Stimulated activated CD8-positive, alpha-beta memory T cell treated with anti-CD3 and anti-CD28 coated beads, Interleukin-15, amount 100 ng/mL, for 48 hours (primary cell): Measurements from ENCODE around the gene SMYD1.
"Not testable (repeated sequence)": the region's sequence is repeated elsewhere in the genome, so short reads cannot be mapped to it uniquely, and the experiment has no call there.

Experiments
- DNase-seq, 2 donors: peaks; one replicate each; pipeline ENCODE4 v3.0.0-alpha.2; 2020; ENCODE audit warnings: low read depth in 2 of 2

SMYD1 gene

DNA sequence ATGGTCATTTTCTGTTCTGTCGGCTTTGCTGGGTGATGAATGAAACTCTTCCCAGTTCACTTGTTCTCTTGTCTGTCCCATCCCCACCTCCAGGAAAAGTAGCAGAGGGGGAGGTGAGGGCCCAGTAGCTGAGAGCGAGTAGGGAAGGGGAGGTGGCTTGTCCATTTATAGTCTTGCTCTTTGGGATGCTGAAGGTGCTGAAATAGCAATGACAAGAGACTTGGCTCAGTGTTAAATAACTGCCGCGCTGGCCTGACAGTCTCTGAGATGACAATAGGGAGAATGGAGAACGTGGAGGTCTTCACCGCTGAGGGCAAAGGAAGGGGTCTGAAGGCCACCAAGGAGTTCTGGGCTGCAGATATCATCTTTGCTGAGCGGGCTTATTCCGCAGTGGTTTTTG, at the start of gene SMYD1:
Gene SMYD1 (plus strand): TSS at position 228 of the 400 bp plus-strand sequence. CDS start 40 bp downstream, at position 268.
- no peak for DNase-seq

DNA sequence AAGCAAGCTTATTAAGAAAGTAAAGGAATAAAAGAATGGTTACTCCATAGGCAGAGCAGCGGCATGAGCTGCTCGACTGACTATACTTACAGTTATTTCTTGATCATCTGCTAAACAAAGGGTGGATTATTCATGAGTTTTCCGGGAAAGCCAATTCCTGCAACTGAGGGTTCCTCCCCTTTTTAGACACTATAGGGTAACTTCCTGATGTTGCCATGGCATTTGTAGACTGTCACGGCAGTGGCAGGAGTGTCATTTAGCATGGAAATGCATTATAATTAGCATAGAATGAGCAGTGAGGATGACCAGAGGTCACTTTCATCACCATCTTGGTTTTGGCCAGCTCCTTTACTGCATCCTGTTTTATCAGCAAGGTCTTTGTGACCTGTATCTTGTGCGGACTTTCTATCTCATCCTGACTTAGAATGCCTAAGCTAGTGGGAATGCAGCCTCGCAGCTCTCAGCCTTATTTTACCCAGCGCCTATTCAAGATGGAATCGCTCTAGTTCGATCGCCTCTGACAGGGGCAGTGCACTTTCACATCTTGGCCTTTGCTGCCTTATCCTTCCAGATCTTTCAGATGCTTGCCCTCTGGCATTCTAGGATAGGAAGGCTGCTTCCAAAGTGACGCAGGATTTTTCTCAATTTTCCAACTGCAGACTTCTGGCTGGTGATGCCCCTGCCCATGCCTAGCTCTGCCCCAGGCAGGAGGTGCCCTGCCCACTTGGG, 49.4 kb upstream of the SMYD1 start:
- DNase-seq: not testable (repeated sequence)

DNA sequence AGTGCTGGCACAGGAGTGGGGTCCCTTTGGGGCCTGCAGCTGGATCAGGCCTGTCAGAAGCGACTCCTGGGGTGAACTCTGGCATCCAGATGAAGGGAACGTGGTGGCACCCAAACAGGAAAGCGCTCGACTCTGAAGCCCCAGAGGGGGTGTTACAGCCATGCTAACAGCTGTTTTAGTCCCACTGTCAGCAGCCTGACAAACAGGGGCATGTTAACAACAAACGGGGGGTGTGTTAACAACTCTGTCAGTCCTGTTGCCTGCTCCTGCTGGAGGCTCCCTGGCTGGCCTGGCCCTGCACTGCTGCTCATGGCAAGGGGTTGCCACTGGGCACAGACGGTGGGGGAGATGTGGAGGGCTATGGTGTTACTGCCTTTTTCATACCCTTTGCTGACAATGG, 48.7 kb upstream of the SMYD1 start:
- DNase-seq: no peak

DNA sequence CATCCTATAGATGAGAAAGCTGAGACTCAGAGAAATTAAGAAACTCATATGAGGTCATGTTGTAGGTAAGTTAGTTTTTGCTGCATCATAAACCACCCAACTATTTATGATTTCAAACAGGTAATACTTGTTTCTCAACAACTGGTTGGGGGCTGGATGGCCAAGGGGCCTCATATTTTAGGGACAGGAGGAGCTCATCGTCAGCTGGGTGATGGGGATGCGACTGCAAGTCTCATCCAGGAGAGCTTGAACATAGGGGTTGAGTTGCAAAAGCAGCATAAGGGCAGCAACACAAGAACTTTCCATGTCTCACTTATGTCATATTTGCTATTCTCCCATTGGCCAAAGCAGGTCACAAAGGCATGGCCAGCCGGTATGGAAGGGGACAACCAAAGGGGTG, 47.6 kb upstream of the SMYD1 start:
- no peak for DNase-seq

DNA sequence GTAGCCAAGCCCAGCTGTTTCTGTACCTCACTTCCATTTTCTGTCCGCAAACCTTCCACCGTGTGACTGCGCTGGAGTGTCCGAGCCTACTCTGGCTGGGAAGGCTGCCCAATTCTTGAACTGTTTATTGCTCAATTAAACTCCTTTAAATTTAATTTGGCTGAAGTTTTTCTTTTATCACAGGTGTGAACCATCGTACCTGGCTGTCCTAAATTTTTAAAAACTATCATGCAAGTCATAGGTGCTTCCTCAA, 45.0 kb upstream of the SMYD1 start:
- no peak for DNase-seq

DNA sequence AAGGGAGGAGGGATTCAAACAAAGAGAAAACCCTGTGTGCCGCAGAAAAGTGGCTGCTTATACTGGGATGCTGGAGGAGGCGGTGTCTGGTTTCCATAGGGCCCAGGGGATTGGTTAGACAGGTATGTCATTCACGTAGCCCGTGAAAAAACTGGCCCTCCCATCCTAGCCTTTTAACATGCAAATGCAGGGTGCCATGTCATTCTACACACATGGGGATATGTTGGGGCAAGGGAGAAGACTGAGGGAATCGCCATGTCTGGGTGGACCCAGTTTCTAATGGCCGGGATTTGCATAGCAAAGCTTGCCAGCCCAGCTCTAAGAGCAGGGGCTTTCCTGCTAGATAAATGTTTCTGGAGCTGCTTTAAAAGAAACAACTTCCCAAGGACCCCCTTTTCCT, 43.1 kb upstream of the SMYD1 start:
- DNase-seq: no peak

DNA sequence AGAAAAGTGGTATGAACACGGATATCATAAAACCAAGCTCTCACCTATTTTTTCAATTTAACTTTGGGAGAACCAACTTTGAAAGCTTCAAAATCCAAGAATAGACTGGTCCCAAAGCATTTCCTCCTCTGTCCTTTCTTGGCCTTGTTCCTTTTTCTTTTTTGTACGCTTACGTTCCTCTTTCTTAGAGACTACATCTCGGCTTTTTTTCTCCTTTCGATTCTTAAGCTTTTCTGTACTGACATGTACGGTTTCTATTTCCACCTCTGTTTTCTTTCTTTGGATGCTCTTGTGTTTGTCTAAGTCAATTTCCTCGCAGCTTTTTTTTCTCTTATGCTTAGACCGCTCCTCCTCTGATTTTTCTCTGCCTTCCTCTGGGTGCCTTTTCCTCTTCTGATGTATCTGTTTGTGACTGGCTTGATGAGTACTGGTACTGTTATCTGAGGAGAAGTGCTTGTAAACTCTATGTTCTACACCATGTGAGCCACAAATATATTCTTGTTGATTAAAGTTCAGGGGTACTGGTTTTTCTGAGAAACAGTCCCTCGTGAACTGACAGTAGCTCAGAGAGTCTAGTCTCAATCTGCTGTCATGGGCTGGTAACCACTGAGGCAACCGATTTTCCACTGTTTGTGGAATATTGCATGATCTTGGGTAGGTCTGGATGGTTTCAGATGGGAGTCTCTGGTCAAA, 39.8 kb upstream of the SMYD1 start:
- DNase-seq: no peak

DNA sequence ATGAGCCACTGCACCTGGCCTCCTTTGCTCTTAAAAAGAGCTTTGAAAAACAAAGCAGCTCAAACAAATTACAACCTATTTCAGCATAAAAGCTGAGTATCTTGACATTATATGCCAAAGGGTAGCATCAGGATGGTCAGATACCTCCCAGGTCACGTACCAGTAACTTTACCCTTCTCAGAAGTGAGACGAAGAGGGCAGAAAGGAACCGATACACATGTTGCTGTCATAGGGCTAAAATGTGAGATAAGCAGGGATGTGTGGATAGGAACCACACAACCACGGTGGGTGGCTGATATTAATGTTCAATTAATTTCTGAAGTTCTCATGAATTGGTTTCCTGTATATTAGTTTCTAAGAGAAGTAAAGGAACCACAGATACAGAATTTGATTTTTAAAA, 38.7 kb upstream of the SMYD1 start:
- DNase-seq: no peak

DNA sequence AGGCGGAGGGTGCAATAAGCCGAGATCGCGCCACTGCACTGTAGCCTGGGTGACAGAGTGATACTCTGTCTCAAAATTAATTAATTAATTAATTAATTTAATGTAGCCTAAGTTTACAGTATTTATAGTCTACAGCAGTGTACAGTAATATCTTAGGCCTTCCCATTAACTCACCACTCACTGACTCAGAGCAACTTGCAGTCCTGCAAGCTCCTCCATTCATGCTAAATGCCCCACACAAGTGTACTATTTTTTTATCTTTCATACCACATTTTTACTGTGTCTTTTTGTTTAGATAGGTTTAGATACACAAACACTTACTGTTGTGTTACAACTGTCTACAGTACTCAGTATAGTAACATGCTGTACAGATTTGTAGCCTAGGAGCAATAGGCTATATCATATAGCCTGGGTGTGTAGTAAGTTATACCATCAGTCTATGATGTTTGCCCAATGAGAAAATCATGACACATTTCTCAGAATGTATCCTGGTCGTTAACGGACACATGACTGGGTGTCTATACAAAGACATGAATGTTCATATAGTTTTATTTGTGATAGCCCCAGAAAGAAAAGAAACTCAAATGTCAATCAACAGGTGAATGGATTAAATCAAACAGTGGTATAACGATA, 35.4 kb upstream of the SMYD1 start:
- no peak for DNase-seq

DNA sequence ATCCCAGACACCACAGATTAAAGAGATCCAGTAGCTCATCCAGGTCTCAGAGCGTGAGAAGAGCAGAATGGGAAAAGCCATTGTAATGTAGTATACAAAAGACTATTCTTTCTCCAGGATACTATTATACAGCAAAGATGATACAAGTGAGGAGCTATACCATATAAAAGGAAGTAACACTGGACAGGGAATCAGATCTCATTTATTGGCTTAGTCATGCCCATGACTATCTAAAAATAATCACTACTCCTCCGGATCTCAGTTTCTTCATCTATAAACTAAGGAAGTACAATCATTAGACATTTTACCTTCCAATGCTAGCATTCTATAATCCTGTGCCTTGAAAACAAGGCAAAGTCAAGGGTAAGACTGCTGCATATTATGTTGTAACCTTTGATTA, 31.4 kb upstream of the SMYD1 start:
- no peak for DNase-seq

DNA sequence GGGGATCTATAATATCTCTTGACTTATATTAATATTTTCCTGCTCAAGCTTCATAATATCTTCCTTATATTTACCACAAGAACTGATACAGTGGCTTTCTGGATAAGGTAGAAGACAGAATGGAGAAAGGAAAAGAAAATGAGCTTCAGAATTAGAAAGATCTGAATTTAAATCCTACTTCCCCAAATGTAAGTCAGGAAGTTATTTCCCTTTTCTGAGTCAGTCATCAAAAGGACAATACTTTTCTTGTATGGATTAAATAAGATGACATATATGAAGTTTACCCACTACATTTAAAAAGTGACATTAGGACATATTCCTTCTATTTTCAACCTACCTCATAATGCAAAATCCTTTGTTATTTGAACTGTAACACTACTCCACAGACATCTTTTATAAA, 31.0 kb upstream of the SMYD1 start:
- DNase-seq: no peak

DNA sequence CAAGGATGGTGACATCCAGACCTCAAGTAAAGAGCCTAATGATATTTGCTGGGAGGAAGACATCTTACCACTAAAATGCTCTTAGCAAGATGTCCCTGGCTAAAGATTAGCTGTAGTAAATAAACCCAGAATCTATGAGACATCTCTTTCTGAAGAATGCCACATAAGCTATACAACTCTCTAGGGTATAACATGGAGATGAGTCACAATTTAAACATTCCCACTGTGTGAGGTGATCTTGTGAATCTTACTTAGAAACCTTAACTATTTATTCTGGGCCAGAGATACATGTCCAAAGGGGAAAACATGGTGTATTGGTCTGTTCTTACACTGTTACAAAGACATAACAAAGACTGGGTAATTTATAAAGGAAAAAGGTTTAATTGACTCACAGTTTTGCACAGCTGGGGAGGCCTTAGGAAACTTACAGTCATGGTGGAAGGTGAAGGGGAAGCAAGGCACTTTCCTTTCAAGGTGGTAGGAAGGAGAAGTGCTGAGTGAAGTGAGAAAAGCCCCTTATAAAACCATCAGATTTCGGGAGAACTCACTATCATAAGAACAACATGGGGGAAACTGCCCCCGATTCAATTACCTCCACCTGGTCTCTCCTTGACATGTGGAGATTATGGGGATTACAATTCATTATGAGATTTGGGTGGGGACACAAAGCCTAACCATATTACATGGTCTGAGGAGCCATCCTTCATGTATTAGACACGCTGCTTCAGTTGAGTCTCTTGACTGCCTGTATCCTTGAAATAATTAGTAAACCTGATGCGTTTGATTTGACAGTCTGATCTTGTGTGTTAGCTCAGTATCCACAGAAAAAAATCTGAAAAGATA, 29.1 kb upstream of the SMYD1 start:
- no peak for DNase-seq

DNA sequence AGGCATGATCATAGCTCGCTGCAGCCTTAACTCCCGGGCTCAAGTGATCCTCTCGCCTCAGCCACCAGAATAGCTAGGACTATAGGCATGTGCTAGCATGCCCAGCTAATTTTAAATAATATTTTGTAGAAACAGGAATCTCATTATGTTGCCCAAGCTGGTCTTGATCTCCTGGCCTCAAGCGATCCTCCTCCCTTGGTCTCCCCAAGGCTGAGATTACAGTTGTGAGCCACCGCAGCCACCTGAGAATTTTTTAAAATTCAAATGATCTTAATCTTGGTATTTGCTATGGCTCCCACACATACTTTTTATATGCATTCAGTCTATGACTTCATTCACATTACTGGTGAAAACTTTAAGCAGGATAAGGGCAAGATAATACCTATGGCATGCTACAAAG, 25.1 kb upstream of the SMYD1 start:
- no peak for DNase-seq

DNA sequence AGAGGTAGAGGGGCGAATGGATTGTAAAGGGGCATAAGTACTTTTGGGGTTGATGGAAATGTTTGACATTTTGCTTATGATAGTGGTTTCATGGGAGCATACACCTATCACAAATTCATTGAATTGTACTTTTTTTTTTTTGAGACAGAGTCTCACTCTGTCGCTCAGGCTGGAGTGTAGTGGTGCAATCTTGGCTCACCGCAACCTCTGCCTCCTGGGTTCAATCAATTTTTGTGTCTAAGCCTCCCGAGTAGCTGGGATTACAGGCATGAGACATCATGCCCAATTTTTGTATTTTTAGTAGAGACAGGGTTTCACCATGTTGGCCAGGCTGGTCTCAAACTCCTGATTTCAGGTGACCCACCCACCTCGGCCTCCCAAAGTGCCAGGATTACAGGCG, 22.1 kb upstream of the SMYD1 start:
- DNase-seq: not testable (repeated sequence)

DNA sequence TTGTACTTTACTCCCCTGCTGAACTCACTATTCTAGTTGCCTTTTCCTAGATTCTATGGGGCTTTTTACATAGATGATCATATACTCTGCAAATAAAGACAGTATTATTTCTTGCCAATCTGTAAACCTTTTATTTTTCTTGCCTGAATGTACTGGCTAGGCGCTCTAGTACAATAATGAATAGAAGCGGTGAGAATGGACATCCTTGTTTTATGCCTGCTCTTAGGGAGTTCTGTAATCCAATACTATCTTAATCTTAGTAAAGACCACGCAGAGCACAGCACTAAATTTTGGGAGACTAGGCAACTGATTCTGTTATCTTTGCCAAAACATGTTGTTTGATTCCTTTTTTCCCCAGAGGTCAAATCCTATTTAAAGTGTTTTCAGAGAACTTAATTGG, 19.1 kb upstream of the SMYD1 start:
- no peak for DNase-seq

DNA sequence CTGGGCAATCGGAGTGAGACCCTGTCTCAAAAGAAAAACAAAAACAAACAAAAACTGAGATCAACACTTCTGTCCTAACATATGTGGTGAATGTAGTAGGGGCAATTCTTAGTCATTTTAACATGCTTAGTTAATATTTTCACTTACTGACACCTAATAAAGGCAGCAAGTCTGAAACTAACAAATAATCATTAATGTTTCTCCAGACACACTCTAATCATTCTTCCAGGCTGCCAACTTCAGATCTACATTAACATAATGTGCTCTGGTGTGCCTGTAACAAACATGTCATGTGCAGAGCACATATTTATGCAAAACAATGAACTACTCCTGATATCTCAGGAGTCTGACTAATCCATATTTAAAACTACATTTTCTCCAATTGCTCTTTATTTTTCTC, 18.0 kb upstream of the SMYD1 start:
- no peak for DNase-seq

DNA sequence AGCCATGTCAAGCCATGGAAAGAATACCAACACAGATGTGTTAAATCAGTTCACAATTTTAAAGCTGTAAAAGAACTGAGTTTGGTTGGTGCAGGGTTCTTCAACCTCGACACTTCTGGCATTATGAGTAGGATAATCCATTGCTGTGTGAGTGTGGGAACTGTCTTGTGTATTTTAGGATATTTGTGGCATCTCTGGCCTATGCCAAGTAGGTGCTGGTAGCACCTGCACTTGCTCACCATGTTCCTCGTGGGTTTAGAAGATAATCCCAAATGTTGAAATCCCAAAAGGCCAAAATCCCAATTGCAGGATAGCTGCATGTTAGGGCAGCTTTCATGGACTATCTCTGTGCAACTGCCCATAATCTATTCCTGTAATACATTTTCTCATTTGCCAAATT, 15.8 kb upstream of the SMYD1 start:
- DNase-seq: no peak

DNA sequence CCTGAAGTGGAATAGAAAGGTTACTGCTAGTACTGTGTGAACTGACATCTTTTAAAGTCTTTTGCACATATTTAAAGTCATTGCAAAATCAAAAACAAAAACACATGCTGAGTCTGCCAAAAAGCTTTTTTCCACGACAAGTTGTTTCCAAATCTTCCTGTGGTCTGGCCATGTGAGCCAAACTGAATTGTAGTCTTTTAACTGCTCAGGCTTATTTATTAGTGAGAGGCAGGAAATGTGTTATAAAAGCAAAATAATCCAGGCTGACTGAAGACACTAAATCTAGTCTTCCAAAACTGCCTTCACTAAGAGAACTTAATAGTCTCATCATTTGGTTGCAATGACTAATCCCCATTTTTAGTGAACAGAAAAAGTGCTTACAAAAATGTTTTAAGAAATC, 14.3 kb upstream of the SMYD1 start:
- DNase-seq: no peak

DNA sequence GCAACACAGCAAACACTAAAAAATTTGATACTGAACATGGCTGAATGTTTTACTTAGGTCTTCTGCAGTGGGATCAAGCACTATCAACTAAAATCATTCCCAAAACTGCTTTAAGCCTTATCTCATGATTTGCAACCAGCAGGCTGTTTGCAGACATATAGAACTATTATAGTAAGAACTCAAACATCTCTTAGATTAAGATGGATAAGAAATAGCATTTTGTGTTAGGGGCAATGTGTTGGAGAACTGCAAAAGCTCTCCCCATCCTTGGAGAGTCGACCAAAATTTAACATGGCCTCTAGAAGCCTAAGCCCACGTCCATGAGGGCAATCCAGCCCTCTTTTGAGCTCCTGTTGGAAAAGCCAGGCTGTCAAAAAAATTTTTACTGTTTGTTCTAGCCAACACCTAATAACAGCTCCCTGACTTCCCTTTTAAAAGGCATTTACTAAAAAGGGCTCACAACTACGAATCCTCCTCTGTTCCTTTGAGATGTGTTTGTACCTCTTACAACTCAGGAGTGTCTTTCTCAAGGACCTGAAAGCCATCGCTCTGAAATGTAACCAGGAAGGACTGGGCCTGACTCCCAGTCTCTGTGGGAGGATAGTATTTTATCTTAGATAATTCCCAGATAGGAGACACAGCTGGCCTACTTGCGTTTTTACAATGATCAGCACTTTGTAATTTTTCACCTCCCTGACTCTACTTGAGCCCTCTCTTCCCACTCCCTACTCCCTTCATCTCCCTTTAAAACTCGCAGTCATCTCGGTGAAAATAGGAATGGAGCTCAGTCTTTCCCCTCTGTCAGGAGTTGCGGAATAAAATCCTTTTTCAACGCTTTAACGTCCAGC, 13.5 kb upstream of the SMYD1 start:
- no peak for DNase-seq

DNA sequence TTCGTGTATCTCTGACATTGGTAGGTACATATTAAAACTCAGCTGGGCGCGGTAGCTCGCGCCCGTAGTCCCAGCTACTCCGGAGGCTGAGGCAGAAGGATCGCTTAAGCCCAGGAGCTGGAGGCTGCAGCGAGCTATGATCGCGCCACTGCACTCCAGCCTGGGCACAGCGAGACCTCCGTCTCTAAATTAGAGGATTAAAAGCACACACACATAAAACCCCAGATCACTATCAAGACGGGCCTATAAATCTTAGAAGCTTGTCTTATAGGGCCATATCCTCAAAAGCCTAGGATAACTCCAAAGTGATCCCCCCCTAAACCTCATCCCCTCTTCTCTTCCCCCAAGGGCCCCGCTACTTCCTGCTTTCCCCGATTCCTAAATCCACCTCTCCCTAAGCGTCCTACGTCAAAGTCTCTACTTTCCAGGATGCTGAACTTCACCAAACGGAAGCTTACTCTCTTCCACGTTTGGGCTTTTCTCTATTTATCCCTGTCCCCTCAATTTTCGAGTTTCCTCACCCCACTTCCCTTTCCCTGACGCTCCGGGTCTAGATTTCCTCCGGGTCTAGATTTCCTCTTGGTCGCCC, 12.7 kb upstream of the SMYD1 start:
- no peak for DNase-seq
